Neural cell (in vitro differentiated cells): Measurements from ENCODE around the gene RPS6KA5. TPM values are rescaled to one million over a fixed set of nuclear protein-coding genes. Genes with fewer than 3 reads are reported as not detected.

Experiments used
- H2AFZ ChIP-seq: fragments of 200-600, 300-800 bp; sonication (generic), shearing (Covaris generic); 2 replicates; pipeline ENCODE4 v1.6.0; 2014; ENCODE audit warnings: low read depth, mild to moderate bottlenecking, antibody characterized with exemption, low read length, moderate library complexity
- H3F3A ChIP-seq: fragments of 200-600 bp; shearing (Covaris generic); 2 replicates; pipeline ENCODE4 v1.6.1; 2016; ENCODE audit warnings: mild to moderate bottlenecking, moderate library complexity, mixed read lengths, antibody characterized with exemption, low read length; ENCODE audit not compliant: insufficient read depth, poor library complexity, severe bottlenecking
- H3K27ac ChIP-seq: fragments of 200-600, 300-800 bp; sonication (generic), shearing (Covaris generic); 2 replicates; pipeline ENCODE4 v1.5.1; 2014; ENCODE audit warnings: mild to moderate bottlenecking, low read length, moderate library complexity
- H3K27me3 ChIP-seq: fragments of 300-800, 200-600 bp; sonication (generic), shearing (Covaris generic); 2 replicates; pipeline ENCODE4 v1.6.0; 2014; ENCODE audit warnings: mild to moderate bottlenecking, low read depth, low read length, moderate library complexity; ENCODE audit not compliant: insufficient read depth
- H3K36me3 ChIP-seq: fragments of 300-800, 200-600 bp; sonication (generic), shearing (Covaris generic); 2 replicates; pipeline ENCODE4 v1.5.1; 2014; ENCODE audit warnings: mild to moderate bottlenecking, antibody characterized with exemption, low read length, moderate library complexity; ENCODE audit not compliant: insufficient read depth
- H3K4me2 ChIP-seq: fragments of 300-800, 200-600 bp; sonication (generic), shearing (Covaris generic); 2 replicates; pipeline ENCODE4 v1.6.0; 2014; ENCODE audit warnings: mild to moderate bottlenecking, low read length
- H3K4me3 ChIP-seq: fragments of 300-800, 200-600 bp; sonication (generic), shearing (Covaris generic); 2 replicates; pipeline ENCODE4 v1.5.1; 2014; ENCODE audit warnings: mild to moderate bottlenecking, low read length, moderate library complexity
- H3K79me2 ChIP-seq: fragments of 200-600 bp; shearing (Covaris generic); replicated peaks from 2 replicates; pipeline ENCODE4 v1.6.0; 2014; ENCODE audit warnings: mild to moderate bottlenecking, low read length, moderate library complexity; ENCODE audit not compliant: insufficient read depth
- H3K9ac ChIP-seq: fragments of 300-800, 200-600 bp; sonication (generic), shearing (Covaris generic); 2 replicates; pipeline ENCODE4 v1.6.1; 2016; ENCODE audit warnings: mild to moderate bottlenecking, low read length, mixed read lengths
- H3K9me2 ChIP-seq: fragments of 200-600 bp; shearing (Covaris generic); 2 replicates; pipeline ENCODE4 v1.6.1; 2016; ENCODE audit warnings: mild to moderate bottlenecking, low read length, mixed read lengths; ENCODE audit not compliant: insufficient read depth
- H3K9me3 ChIP-seq: fragments of 200-600, 300-800 bp; sonication (generic), shearing (Covaris generic); 2 replicates; pipeline ENCODE4 v1.6.1; 2016; ENCODE audit warnings: mild to moderate bottlenecking, mixed run types, low read length, moderate library complexity, mixed read lengths
- H4K20me1 ChIP-seq: fragments of 200-600 bp; shearing (Covaris generic); 2 replicates; pipeline ENCODE4 v1.6.1; 2016; ENCODE audit warnings: mild to moderate bottlenecking, mixed run types; ENCODE audit not compliant: insufficient read depth
- EP300 ChIP-seq: fragments of 450-650 bp; conservative IDR thresholded peaks from 2 replicates; pipeline ENCODE4 v1.6.1; 2014; ENCODE audit warnings: antibody characterized with exemption, mild to moderate bottlenecking, moderate library complexity; ENCODE audit not compliant: poor library complexity, severe bottlenecking
- EZH2 ChIP-seq: fragments of 200-600, 300-800 bp; shearing (Covaris generic), sonication (generic); IDR thresholded peaks from 2 replicates; pipeline ENCODE4 v1.6.1; 2014; ENCODE audit warnings: antibody characterized with exemption, low read length, borderline replicate concordance, mild to moderate bottlenecking; ENCODE audit not compliant: insufficient read depth, poor library complexity, severe bottlenecking
- MXI1 ChIP-seq: fragments of 450-650 bp; conservative IDR thresholded peaks from 2 replicates; pipeline ENCODE4 v1.6.1; 2014; ENCODE audit warnings: antibody characterized with exemption, mild to moderate bottlenecking; ENCODE audit not compliant: poor library complexity, severe bottlenecking
- POLR2AphosphoS5 ChIP-seq: IDR thresholded peaks from 2 replicates; pipeline ENCODE4 v1.6.1; 2012
- RAD21 ChIP-seq: fragments of 450-650 bp; conservative IDR thresholded peaks from 2 replicates; pipeline ENCODE4 v1.6.1; 2014; ENCODE audit warnings: antibody characterized with exemption, mild to moderate bottlenecking, moderate library complexity
- SMC3 ChIP-seq: fragments of 450-650 bp; conservative IDR thresholded peaks from 2 replicates; pipeline ENCODE4 v1.6.1; 2014; ENCODE audit warnings: antibody characterized with exemption, mild to moderate bottlenecking, moderate library complexity; ENCODE audit not compliant: poor library complexity
- TAF1 ChIP-seq: IDR thresholded peaks from 2 replicates; pipeline ENCODE4 v1.6.1; 2012; ENCODE audit warnings: low read depth
- polyA plus RNA-seq: library from polyadenylated mRNA; depleted of rRNA; stranded (reverse); fragments of >200 nt; gene quantifications from 2 replicates; pipeline ENCODE4 v1.2.3, GENCODE V29; 2014
- TF ChIP-seq, protein P1 (sequence below): fragments of 450-650 bp; IDR thresholded peaks from 2 replicates; pipeline ENCODE4 v1.5.1; 2014; ENCODE audit warnings: antibody characterized with exemption, mild to moderate bottlenecking, moderate library complexity; ENCODE audit not compliant: poor library complexity, severe bottlenecking
- TF ChIP-seq, protein P2 (sequence below): IDR thresholded peaks from 2 replicates; pipeline ENCODE4 v1.6.1; 2012; ENCODE audit warnings: borderline replicate concordance

RPS6KA5 gene
- polyA plus RNA-seq, 1 donor from 2014 or later, result 6.3 TPM

DNA sequence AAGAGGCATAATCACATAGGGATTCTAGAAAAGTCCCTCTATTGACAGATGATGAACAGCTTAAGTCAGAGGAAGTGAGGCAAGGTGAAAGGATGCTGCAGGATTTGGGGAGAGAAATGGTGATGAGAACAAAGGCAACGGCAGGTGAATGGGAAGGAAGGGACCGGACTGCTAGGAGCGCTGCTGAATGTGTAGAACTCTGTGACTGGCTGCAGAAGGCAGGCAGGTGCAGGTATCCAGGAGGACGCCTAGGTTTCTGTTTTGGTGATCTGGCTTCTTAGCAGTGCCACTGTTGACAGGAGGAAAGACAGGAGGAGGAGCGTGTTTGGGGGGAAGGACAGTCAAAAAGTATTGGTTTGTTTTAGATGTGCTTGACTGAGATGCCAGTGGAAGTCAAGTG, 185.8 kb downstream of the RPS6KA5 start:
- H3K9ac ChIP-seq, result no peak overlapping the region
- H3K36me3 ChIP-seq, result peaks cover 5% of the 10 kb centered on the region
- no peak overlapping the region for H3K27ac ChIP-seq
- H4K20me1 ChIP-seq, result no peaks in the 10 kb centered on the region
- no peaks in the 10 kb centered on the region for H3K79me2 ChIP-seq
- no peak overlapping the region for H3K4me3 ChIP-seq
- H3K9me2 ChIP-seq, result no peaks in the 10 kb centered on the region
- no peak overlapping the region for H3K4me2 ChIP-seq
- H3F3A ChIP-seq, result no peaks in the 10 kb centered on the region
- no peaks in the 10 kb centered on the region for H3K27me3 ChIP-seq
- TF ChIP-seq, protein P1, sequence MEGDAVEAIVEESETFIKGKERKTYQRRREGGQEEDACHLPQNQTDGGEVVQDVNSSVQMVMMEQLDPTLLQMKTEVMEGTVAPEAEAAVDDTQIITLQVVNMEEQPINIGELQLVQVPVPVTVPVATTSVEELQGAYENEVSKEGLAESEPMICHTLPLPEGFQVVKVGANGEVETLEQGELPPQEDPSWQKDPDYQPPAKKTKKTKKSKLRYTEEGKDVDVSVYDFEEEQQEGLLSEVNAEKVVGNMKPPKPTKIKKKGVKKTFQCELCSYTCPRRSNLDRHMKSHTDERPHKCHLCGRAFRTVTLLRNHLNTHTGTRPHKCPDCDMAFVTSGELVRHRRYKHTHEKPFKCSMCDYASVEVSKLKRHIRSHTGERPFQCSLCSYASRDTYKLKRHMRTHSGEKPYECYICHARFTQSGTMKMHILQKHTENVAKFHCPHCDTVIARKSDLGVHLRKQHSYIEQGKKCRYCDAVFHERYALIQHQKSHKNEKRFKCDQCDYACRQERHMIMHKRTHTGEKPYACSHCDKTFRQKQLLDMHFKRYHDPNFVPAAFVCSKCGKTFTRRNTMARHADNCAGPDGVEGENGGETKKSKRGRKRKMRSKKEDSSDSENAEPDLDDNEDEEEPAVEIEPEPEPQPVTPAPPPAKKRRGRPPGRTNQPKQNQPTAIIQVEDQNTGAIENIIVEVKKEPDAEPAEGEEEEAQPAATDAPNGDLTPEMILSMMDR, result no peak
- TF ChIP-seq SMC3 (no peak), RAD21 (no peak), EZH2 (no peak), POLR2AphosphoS5 (no peak), MXI1 (no peak), TAF1 (no peak), EP300 (no peak)
- TF ChIP-seq, protein P2, sequence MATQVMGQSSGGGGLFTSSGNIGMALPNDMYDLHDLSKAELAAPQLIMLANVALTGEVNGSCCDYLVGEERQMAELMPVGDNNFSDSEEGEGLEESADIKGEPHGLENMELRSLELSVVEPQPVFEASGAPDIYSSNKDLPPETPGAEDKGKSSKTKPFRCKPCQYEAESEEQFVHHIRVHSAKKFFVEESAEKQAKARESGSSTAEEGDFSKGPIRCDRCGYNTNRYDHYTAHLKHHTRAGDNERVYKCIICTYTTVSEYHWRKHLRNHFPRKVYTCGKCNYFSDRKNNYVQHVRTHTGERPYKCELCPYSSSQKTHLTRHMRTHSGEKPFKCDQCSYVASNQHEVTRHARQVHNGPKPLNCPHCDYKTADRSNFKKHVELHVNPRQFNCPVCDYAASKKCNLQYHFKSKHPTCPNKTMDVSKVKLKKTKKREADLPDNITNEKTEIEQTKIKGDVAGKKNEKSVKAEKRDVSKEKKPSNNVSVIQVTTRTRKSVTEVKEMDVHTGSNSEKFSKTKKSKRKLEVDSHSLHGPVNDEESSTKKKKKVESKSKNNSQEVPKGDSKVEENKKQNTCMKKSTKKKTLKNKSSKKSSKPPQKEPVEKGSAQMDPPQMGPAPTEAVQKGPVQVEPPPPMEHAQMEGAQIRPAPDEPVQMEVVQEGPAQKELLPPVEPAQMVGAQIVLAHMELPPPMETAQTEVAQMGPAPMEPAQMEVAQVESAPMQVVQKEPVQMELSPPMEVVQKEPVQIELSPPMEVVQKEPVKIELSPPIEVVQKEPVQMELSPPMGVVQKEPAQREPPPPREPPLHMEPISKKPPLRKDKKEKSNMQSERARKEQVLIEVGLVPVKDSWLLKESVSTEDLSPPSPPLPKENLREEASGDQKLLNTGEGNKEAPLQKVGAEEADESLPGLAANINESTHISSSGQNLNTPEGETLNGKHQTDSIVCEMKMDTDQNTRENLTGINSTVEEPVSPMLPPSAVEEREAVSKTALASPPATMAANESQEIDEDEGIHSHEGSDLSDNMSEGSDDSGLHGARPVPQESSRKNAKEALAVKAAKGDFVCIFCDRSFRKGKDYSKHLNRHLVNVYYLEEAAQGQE, result no peak
- H2AFZ ChIP-seq, result no peak overlapping the region
- H3K9me3 ChIP-seq, result no peaks in the 10 kb centered on the region

DNA sequence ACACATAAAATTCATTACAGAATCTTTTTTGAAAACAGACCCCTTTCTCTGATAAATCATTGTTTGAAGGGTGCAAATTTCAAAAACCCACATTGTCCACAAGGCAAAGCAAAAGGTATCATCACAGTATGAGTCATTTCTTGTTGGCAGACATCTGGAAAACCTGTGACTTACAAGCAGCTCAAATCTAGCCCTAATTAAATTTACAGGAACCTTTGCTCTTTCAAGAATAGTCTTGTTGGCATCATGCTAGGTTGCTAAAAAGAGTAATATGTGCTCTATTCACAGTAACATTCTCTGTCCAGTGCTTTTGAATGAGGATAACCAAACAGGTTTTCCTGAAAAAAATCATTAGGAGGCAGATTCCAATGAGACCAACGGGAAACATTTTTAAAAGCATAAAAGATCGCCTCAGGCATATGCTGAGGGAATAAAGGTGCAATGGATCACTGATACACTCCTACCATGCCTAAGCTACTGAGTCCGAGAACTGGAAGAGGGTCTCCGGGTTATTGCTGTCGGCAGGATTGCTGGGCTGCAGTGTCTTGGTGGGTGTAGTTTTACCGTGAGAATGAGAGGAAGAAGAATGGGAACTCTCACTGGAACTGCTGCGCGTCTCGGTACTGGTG, 188.7 kb downstream of the RPS6KA5 start:
- Histone ChIP-seq H3K27me3 (no peaks in the 10 kb centered on the region), H3F3A (no peaks in the 10 kb centered on the region), H3K36me3 (peaks cover 5% of the 10 kb centered on the region), H4K20me1 (no peaks in the 10 kb centered on the region), H3K79me2 (no peaks in the 10 kb centered on the region), H3K9ac (no peak overlapping the region), H3K27ac (no peak overlapping the region), H3K4me3 (no peak overlapping the region), H3K9me3 (no peaks in the 10 kb centered on the region), H3K9me2 (no peaks in the 10 kb centered on the region), H2AFZ (no peak overlapping the region), H3K4me2 (no peak overlapping the region)
- TF ChIP-seq EP300, result no peak
- no peak for TF ChIP-seq EZH2
- TF ChIP-seq, protein P2, result no peak
- no peak for TF ChIP-seq RAD21
- TF ChIP-seq, protein P1, result no peak
- no peak for TF ChIP-seq POLR2AphosphoS5
- TF ChIP-seq SMC3, result no peak
- TF ChIP-seq MXI1, result no peak
- TF ChIP-seq TAF1, result no peak
